GM23248 (cell line): Measurements from ENCODE around the gene PLD2.

ENCODE experiments used
- EZH2 ChIP-seq: fragments of 200-600 bp; sonication (generic); IDR thresholded peaks from 2 replicates; pipeline ENCODE4 v1.6.1; 2018; ENCODE audit warnings: antibody characterized with exemption, mild to moderate bottlenecking; ENCODE audit not compliant: insufficient read depth, poor library complexity, severe bottlenecking
- EZH2phosphoT487 ChIP-seq: fragments of 200-600 bp; sonication (generic); IDR thresholded peaks from 2 replicates; pipeline ENCODE4 v1.6.1; 2018; ENCODE audit warnings: antibody characterized with exemption, moderate library complexity, mild to moderate bottlenecking, low read depth; ENCODE audit not compliant: insufficient read depth

DNA sequence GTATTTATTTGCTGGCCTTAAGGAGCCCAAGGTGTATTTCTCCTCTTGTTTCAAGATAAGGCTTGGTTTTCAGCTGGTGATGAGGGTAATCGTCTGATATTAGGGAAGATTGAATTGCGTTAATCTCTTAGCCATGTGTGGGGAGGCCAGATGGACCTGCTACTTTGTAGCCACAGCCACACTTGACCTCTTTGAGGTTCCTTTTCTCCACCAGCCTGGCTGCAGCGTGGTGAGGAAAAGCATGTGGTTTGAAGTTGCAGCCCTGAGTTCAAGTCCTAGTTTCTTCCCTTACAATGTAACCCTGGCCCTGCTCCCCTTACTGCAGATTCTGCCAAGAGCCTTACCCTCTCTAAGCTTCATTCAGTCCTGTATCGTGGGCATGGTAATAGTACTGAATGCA, 29.3 kb downstream of the PLD2 start:
- no peak for TF ChIP-seq EZH2
- no peak for TF ChIP-seq EZH2phosphoT487
